IPS DF 4.7 (cell line): ENCODE measurements around the gene MAPKAPK2.
"Not testable (repeated sequence)": the region's sequence is repeated elsewhere in the genome, so short reads cannot be mapped to it uniquely, and the experiment has no call there.

Experiments used
- DNase-seq: peaks from one replicate; pipeline ENCODE4 v3.0.0-alpha.2; 2013; ENCODE audit warnings: low spot score; ENCODE audit errors: extremely low read depth

Gene MAPKAPK2

DNA sequence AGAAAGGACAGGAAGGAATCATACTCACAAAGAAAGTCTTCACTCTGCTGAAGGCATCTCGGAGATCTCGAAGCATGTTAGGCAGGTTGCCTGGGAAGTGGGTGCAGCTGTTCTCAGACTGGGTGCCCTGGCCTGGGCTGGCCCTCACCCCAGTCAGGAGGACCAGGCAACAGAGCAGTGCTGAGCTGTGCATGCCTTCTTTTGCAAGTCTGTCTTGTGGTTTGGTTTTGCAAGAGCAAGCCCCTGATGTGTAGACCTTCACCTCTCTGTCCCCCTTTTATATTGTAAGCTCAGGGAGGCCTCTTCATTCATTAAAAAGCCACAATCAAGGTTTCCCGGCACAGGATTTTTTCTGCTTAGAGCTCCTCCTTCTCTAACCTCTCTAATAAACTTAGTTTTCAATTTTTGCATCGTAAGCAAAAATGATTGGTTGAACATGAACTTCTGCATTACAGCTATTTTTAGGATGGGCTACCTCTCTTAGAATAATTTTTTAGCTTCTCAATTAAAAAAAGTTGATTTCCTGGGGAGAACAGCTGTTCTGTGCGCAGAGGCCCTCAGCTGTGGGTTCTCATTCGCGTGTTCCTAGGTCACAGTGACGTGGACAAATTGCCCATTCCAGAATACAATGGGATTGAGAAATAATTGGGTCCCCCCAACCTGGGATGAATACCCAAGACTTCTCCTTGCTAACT lies 87.7 kb downstream of the MAPKAPK2 start, which contains the start of gene IL10:
Gene IL10 (minus strand): TSS at position 252 of the 695 bp plus-strand sequence. CDS start 59 bp downstream, at position 193.
- no peak for DNase-seq

DNA sequence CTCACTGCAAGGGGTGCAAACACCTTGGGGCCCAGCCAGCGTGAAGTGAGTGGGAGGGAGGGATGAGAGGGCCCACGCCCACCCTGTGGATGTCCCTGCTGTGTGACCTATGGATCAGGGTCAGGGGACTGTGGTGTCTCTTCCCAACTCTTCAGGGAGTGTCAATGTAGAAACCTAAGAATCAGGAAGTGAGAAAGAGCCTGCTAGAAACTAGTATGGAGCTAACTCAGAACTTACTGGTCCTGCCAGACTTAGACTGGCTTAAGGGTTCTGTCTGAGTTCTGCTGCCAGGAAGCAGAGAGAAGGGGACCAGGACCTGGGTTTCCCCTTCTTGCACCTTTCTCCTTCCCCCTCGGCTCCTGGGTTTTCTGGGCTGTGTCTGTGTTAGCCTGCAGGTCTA lies 89.4 kb downstream of the MAPKAPK2 start:
- no peak for DNase-seq

DNA sequence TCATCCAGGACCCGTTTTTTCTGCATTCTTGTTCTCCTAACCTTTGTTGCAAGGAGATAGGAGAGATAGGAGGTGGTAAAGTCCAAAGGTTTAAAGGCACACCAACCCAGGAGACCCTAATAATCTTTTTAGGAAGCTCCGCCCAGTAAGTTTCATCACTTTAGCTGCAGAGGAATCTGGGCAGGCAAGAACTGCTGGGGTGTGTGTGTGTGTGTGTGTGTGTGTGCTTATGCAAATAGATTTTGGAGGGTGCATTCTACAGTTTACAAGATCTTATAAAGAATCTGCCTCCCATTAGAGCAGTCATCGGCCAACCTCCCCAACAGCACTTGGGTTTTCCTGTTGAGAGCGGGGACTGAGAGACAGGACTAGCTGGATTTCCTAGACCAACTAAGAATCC lies 91.5 kb downstream of the MAPKAPK2 start:
- DNase-seq = no peak

DNA sequence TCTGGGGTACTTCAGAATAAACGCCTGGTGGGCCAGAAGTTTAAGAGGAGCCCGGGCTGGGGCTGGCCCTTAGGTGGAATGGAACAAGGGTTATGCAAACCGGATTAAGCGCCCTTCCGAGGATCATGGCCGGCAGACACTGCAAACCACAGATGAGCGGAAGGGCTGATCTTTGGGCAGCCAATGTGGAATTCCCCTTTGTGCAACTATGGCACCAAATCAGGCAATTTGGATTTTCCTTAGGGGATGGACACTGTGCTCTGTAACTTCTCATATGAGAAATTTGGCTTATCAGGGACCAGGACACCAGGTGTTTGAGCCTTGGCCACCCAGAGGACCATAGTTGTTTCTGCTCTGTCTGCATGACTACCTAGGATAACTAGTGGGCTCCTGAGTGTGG lies 93.3 kb downstream of the MAPKAPK2 start:
- DNase-seq = no peak

DNA sequence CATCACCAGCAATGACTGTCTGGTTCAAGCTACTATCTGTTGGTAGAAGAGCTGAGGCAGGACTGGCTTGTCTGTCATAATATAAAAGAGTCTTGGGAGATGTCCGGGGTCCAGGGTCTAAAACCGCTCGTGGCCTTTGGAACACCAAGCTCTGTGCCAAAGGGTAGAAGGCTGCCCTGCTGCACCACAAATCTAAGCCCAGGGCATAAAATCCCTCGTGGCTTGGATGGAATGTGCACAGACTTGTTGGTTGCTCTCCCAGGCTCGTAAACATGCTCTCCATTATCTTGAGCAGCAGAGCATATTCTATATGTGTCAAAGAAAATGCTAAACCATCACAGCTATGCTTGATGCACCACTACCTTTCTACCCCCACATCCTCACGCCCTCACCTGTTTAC lies 94.2 kb downstream of the MAPKAPK2 start:
- DNase-seq = not testable (repeated sequence)

DNA sequence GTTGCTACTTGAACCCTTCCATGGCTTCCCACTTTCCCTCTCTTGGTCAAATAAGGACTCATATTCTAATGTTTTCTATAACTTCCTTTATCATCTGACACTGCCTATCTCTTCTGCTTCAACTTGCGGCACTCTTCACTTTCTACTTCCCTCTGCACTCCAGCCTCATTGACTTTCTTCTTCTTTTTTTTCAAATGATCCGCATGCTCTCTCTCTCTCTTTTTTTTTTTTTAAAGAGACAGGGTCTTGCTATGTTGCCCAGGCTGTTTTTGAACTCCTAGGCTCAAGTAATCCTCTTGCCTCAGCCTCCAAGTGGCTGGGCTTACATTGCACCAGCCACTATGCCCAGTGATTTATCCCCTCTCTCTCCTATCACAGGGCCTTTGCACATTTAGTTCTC lies 94.9 kb downstream of the MAPKAPK2 start:
- no peak for DNase-seq

DNA sequence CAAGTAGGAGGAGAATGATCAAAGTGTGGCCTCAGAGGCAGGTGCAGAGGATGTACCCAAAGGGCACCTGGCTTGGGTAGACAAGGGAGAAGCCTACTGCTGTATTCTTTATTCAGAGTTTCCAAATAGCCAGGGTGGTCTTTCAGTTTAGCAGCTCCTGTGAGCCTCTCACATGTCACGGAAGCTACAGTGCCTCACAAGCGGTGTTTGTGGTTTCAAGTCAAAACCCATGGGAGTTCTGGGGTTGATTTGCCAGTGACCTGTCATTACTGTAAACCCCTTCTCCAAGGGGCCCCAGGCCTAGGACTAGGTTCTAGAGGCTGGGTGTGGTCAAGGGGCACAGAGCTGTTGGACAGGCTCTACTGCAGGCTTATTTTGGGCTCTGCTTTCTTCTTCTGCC lies 97.7 kb downstream of the MAPKAPK2 start:
- no peak for DNase-seq

DNA sequence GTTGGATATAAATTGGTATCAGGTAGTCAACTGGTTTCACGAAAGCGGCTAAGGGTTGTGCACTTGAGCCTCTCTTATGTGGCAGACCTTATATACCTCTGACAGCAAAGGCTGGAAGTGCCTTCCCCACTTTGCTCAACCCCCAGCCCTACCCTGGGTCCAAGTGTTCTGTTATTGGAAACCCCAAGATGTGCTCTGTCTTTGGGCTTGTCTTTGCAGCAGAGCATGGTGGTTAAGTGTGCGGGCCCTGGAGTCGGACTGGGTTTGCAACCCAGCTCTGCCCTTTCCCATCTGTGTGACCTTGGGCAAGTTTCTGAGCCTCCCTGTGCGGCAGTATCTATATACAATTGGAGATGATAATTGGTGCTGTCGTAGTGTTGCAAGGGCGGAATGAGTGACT lies 98.8 kb downstream of the MAPKAPK2 start:
- DNase-seq = no peak
